HepG2 (cell line): Measurements from ENCODE around the gene HFM1. TPM values are rescaled to one million over a fixed set of nuclear protein-coding genes. Genes with fewer than 3 reads are reported as not detected.

ENCODE experiments used
- ATAC-seq: fragments of 200-7000 bp; cut with Tn5 transposase; 3 replicates; pipeline ENCODE4 v1.9.1; 2020; ENCODE audit warnings: mild to moderate bottlenecking, moderate library complexity
- BruUV-seq: library from RNA; stranded (reverse); fragments of 400-500 nt; replicated peaks from 2 replicates; lab custom pipeline; 2021; lab: Mats Ljungman, UMichigan
- CTCF ChIA-PET: fragments of 300-600 bp; formaldehyde crosslinking; extraction: SDS; loops from one replicate; lab custom pipeline; 2021; ENCODE audit warnings: low total read pairs, inconsistent platforms, low intra/inter-chr PET ratio; lab: Yijun Ruan, JAX
- POLR2A ChIA-PET: fragments of 350-600 bp; sonication (Branson Sonifier 250); formaldehyde crosslinking; loops from one replicate; lab custom pipeline; 2020; ENCODE audit warnings: antibody characterized with exemption, inconsistent platforms; lab: Yijun Ruan, JAX
- DNase-seq: peaks from one replicate; pipeline ENCODE4 v3.0.0-alpha.2; 2015; ENCODE audit warnings: low spot score
- FAIRE-seq: peaks from 3 replicates; lab custom pipeline; 2011; peaks lifted over from hg19 to GRCh38; lab: Jason Lieb, UNC
- H2AFZ ChIP-seq: one replicate; pipeline ENCODE4 v1.6.1; 2011; ENCODE audit warnings: low read length, inconsistent platforms
- H3K27ac ChIP-seq: fragments of 300-600 bp; 3 replicates; pipeline ENCODE4 v1.8.0; 2011; ENCODE audit warnings: mixed run types, mild to moderate bottlenecking, mixed read lengths, low read length, inconsistent platforms; ENCODE audit not compliant: insufficient read depth; ENCODE audit errors: extremely low read length
- H3K27me3 ChIP-seq, 2 experiments: fragments of 200-600 bp in 1 of 2; 2 replicates in 1 of 2; 3 replicates in 1 of 2; pipeline versions ENCODE4 v1.6.0 to v1.8.0; 2011; ENCODE audit warnings: low read length in 2 of 2, mild to moderate bottlenecking in 2 of 2, moderate library complexity in 2 of 2, inconsistent platforms in 1 of 2; ENCODE audit not compliant: insufficient read depth in 2 of 2, control insufficient read depth in 1 of 2
- H3K36me3 ChIP-seq, 2 experiments: fragments of 200-600 bp in 1 of 2; replicated peaks in 1 of 2; 2 replicates in 1 of 2; 3 replicates in 1 of 2; pipeline versions ENCODE4 v1.5.1 to v1.8.0; 2011; ENCODE audit warnings: low read length in 2 of 2, inconsistent platforms in 1 of 2; ENCODE audit not compliant: insufficient read depth in 2 of 2, control insufficient read depth in 1 of 2
- H3K4me1 ChIP-seq: 2 replicates; pipeline ENCODE4 v1.5.1; 2012; ENCODE audit warnings: low read length, inconsistent platforms; ENCODE audit not compliant: insufficient read depth
- H3K4me2 ChIP-seq: 2 replicates; pipeline ENCODE4 v1.6.0; 2011; ENCODE audit warnings: low read depth, low read length, inconsistent platforms
- H3K4me3 ChIP-seq, 3 experiments: fragments of 200-600 bp in 1 of 3; sonication (generic), shearing (Covaris generic) in 1 of 3; replicated peaks in 1 of 3; 2 replicates each; pipeline ENCODE4 v1.5.1; 2011 to 2016; ENCODE audit warnings: low read length in 3 of 3, inconsistent platforms in 2 of 3, low read depth in 2 of 3, mild to moderate bottlenecking in 2 of 3, control low read depth in 1 of 3, mixed read lengths in 1 of 3; ENCODE audit not compliant: insufficient read depth in 1 of 3
- H3K79me2 ChIP-seq: one replicate; pipeline ENCODE4 v1.6.1; 2011; ENCODE audit warnings: low read length, inconsistent platforms; ENCODE audit not compliant: insufficient read depth
- H3K9ac ChIP-seq: 2 replicates; pipeline ENCODE4 v1.6.0; 2011; ENCODE audit warnings: mild to moderate bottlenecking, low read depth, low read length, inconsistent platforms; ENCODE audit not compliant: insufficient read depth
- H3K9me3 ChIP-seq: 2 replicates; pipeline ENCODE4 v1.5.1; 2012; ENCODE audit warnings: mild to moderate bottlenecking, low read length
- H4K20me1 ChIP-seq: 2 replicates; pipeline ENCODE4 v1.6.0; 2011; ENCODE audit warnings: inconsistent platforms, mild to moderate bottlenecking, low read length, moderate library complexity; ENCODE audit not compliant: insufficient read depth
- BCLAF1 ChIP-seq: fragments of 450-650 bp; IDR thresholded peaks from 2 replicates; pipeline ENCODE4 v1.6.1; 2017; ENCODE audit warnings: mild to moderate bottlenecking
- DBP ChIP-seq: sonication (generic); formaldehyde crosslinking; IDR thresholded peaks from 2 replicates; pipeline ENCODE4 v1.4.0; 2020; ENCODE audit warnings: missing genetic modification reagents; ENCODE audit errors: not compliant biosample characterization
- FLYWCH1 ChIP-seq: sonication (generic); formaldehyde crosslinking; IDR thresholded peaks from 2 replicates; pipeline ENCODE4 v1.8.1; 2023; ENCODE audit warnings: mild to moderate bottlenecking, missing genetic modification reagents
- HNF4G ChIP-seq, 2 experiments: sonication (generic) in 1 of 2; formaldehyde crosslinking in 1 of 2; IDR thresholded peaks; 2 replicates each; pipeline versions ENCODE4 v1.4.0 to v1.6.1; 2011 to 2020; ENCODE audit warnings: borderline replicate concordance in 2 of 2, low read depth in 2 of 2, mild to moderate bottlenecking in 2 of 2, low read length in 1 of 2, missing genetic modification reagents in 1 of 2, moderate library complexity in 1 of 2
- NAIF1 ChIP-seq: sonication (generic); formaldehyde crosslinking; IDR thresholded peaks from 2 replicates; pipeline ENCODE4 v1.5.0; 2020; ENCODE audit warnings: mild to moderate bottlenecking, missing genetic modification reagents, borderline replicate concordance
- REL ChIP-seq: sonication (generic); formaldehyde crosslinking; conservative IDR thresholded peaks from 2 replicates; pipeline ENCODE4 v1.8.0; 2022; ENCODE audit warnings: mild to moderate bottlenecking, missing genetic modification reagents, moderate library complexity
- RORA ChIP-seq: sonication (generic); formaldehyde crosslinking; IDR thresholded peaks from 2 replicates; pipeline ENCODE4 v1.5.0; 2020; ENCODE audit warnings: mild to moderate bottlenecking, missing genetic modification reagents, moderate library complexity
- SRY ChIP-seq: sonication (generic); formaldehyde crosslinking; IDR thresholded peaks from 2 replicates; pipeline ENCODE4 v1.8.0; 2022; ENCODE audit warnings: mild to moderate bottlenecking, missing genetic modification reagents
- ZFP36 ChIP-seq: fragments of 150-350 bp; IDR thresholded peaks from 2 replicates; pipeline ENCODE4 v1.6.1; 2018; ENCODE audit warnings: borderline replicate concordance, low read length, low read depth; ENCODE audit not compliant: partially characterized antibody
- ZFP82 ChIP-seq: sonication (generic); formaldehyde crosslinking; IDR thresholded peaks from 2 replicates; pipeline ENCODE4 v1.5.1; 2020; ENCODE audit warnings: mild to moderate bottlenecking, missing genetic modification reagents, borderline replicate concordance
- ZNF382 ChIP-seq: sonication (generic); formaldehyde crosslinking; IDR thresholded peaks from 2 replicates; pipeline ENCODE4 v1.5.0; 2020; ENCODE audit warnings: missing genetic modification reagents, mild to moderate bottlenecking, borderline replicate concordance
- ZUFSP ChIP-seq: sonication (generic); formaldehyde crosslinking; IDR thresholded peaks from 2 replicates; pipeline ENCODE4 v1.9.0; 2021; ENCODE audit warnings: missing genetic modification reagents, mild to moderate bottlenecking, borderline replicate concordance
- WGBS: methylation state at CpG from one replicate; pipeline ENCODE4 v1.1.6; 2017; ENCODE audit warnings: low lambda C conversion rate; 5-methylcytosine and 5-hydroxymethylcytosine counted together
- in situ Hi-C: cut with HindIII; loops from 2 replicates; pipeline ENCODE4 v1.10.0; 2017; ENCODE audit warnings: low pct_unique_long_range_greater_than_20kb; ENCODE audit not compliant: extremely low pct_ligation_motif_present
- intact Hi-C: fragments of 100-400 bp; cut with micrococcal nuclease; formaldehyde crosslinking; loops from one replicate; pipeline ENCODE4 v1.10.0; 2022; ENCODE audit not compliant: unreplicated experiment
- polyA plus RNA-seq, 8 experiments: library from polyadenylated mRNA; depleted of rRNA in 3 of 8; stranded (reverse) in 7 of 8; unstranded in 1 of 8; fragments of >200 nt; fragmentation: Illumina TruSeq in 4 of 8; extraction: Trizol in 4 of 8; gene quantifications; 2 replicates each; pipeline versions ENCODE4 v1.2.1 to v1.2.3, GENCODE V29; 2011 to 2016; ENCODE audit warnings: low read depth in 4 of 8, missing spikeins in 1 of 8, mixed read lengths in 1 of 8; ENCODE audit not compliant: insufficient read depth in 1 of 8
- total RNA-seq, 5 experiments: library from RNA; depleted of rRNA; stranded (reverse); fragments of >200 nt; fragmentation: Illumina TruSeq; extraction: Trizol; gene quantifications; 2 replicates each; pipeline ENCODE4 v1.2.3, GENCODE V29; 2016; ENCODE audit warnings: low read depth in 1 of 5
- TF ChIP-seq, protein P1 (sequence below): sonication (generic); formaldehyde crosslinking; IDR thresholded peaks from 2 replicates; pipeline ENCODE4 v1.4.0; 2020; ENCODE audit warnings: mild to moderate bottlenecking, missing genetic modification reagents
- TF ChIP-seq, protein P2 (sequence below): sonication (generic); formaldehyde crosslinking; IDR thresholded peaks from 2 replicates; pipeline ENCODE4 v1.4.0; 2020; ENCODE audit warnings: mild to moderate bottlenecking, missing genetic modification reagents
- TF ChIP-seq, protein P3 (sequence below): sonication (generic); formaldehyde crosslinking; IDR thresholded peaks from 2 replicates; pipeline ENCODE4 v1.5.1; 2020; ENCODE audit warnings: missing genetic modification reagents, mild to moderate bottlenecking, borderline replicate concordance

Gene HFM1
- total and polyA plus RNA-seq, 2 of the 13 experiments (the other 11 are each of a cell fraction or from before 2014, with no cell fraction given) = 0.29 to 1.4 TPM

DNA sequence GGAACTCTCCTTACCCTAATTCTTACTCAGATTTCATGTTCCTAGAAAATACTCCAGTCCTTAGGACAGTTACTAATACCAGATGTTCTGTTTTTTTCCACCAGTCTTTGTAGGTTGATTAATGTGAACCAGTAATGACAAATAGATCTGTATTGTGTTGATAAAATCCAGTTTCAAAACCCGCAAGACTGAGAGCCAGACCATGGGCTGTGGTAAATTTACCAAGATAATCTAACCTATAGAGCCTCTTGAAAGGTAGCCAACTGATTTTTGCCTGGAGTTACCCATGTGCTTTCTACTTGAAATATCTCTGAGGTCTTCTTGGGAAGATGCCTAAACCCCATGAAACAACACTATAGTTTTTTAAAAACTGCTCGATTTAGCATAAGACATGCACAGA is 49.5 kb upstream of the HFM1 start:
- Histone ChIP-seq H3K36me3 (no peaks in the 10 kb centered on the region), H4K20me1 (no peaks in the 10 kb centered on the region), H3K4me1 (no peaks in the 10 kb centered on the region), H3K27me3 (no peaks in the 10 kb centered on the region), H3K79me2 (no peaks in the 10 kb centered on the region), H2AFZ (no peak overlapping the region), H3K4me2 (no peak overlapping the region), H3K27ac (no peak overlapping the region), H3K9me3 (no peaks in the 10 kb centered on the region), H3K9ac (no peak overlapping the region), H3K4me3 (no peak overlapping the region)
- intact Hi-C loops = no loop called here
- no peak for DNase-seq
- ATAC-seq = no peak
- FAIRE-seq = no peak
- BruUV-seq = no TSS peak
- in situ Hi-C loops = no loop called here
- ChIA-PET CTCF (no interaction called here), POLR2A (no interaction called here)
- WGBS = 0% methylated on average over 2 of the region's 2 CpGs
- TF ChIP-seq DBP (no peak), ZNF382 (CRISPR knock-in tag) (no peak), ZUFSP (CRISPR knock-in tag) (no peak), REL (CRISPR knock-in tag) (no peak), NAIF1 (no peak), FLYWCH1 (no peak), HNF4G (IDR thresholded peaks at IDR 0.05; ENCODE audit: borderline replicate concordance, low read depth, low read length) (no peak), HNF4G (CRISPR knock-in tag; IDR thresholded peaks at IDR 0.05; ENCODE audit: borderline replicate concordance, low read depth) (no peak), ZFP82 (CRISPR knock-in tag) (no peak), ZFP36 (no peak), SRY (no peak), RORA (CRISPR knock-in tag) (no peak), BCLAF1 (no peak)
- TF ChIP-seq, protein P1, sequence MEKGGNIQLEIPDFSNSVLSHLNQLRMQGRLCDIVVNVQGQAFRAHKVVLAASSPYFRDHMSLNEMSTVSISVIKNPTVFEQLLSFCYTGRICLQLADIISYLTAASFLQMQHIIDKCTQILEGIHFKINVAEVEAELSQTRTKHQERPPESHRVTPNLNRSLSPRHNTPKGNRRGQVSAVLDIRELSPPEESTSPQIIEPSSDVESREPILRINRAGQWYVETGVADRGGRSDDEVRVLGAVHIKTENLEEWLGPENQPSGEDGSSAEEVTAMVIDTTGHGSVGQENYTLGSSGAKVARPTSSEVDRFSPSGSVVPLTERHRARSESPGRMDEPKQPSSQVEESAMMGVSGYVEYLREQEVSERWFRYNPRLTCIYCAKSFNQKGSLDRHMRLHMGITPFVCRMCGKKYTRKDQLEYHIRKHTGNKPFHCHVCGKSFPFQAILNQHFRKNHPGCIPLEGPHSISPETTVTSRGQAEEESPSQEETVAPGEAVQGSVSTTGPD = no peak
- TF ChIP-seq, protein P2, sequence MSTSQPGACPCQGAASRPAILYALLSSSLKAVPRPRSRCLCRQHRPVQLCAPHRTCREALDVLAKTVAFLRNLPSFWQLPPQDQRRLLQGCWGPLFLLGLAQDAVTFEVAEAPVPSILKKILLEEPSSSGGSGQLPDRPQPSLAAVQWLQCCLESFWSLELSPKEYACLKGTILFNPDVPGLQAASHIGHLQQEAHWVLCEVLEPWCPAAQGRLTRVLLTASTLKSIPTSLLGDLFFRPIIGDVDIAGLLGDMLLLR (CRISPR knock-in tag) = no peak
- TF ChIP-seq, protein P3, sequence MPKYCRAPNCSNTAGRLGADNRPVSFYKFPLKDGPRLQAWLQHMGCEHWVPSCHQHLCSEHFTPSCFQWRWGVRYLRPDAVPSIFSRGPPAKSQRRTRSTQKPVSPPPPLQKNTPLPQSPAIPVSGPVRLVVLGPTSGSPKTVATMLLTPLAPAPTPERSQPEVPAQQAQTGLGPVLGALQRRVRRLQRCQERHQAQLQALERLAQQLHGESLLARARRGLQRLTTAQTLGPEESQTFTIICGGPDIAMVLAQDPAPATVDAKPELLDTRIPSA (CRISPR knock-in tag) = no peak
